Breast epithelium (tissue), 3 donors: ENCODE results near the gene SAP25.

Experiments used
- CTCF ChIP-seq, 3 donors: fragments of 450-650 bp; IDR thresholded peaks; one replicate each; pipeline ENCODE4 v1.5.1; 2016 to 2017; ENCODE audit warnings: antibody characterized with exemption in 3 of 3, mild to moderate bottlenecking in 3 of 3, moderate library complexity in 3 of 3
- POLR2A ChIP-seq: fragments of 450-650 bp; IDR thresholded peaks from one replicate; pipeline ENCODE4 v1.6.1; 2016; ENCODE audit warnings: antibody characterized with exemption, mild to moderate bottlenecking, moderate library complexity
- POLR2AphosphoS5 ChIP-seq, 3 donors: sonication (generic); formaldehyde crosslinking; IDR thresholded peaks; one replicate each; pipeline ENCODE4 v1.6.1; 2017; ENCODE audit warnings: antibody characterized with exemption in 3 of 3

GRCh38 chr7:100573691-100574361 is at the start of gene SAP25:
- TF ChIP-seq POLR2A (no peak), CTCF (IDR thresholded peaks at IDR 0.05) (no peak), POLR2AphosphoS5 (IDR thresholded peaks at IDR 0.05) (no peak)
